GM19463 (cell line): Measurements from ENCODE around the gene RAMP1.

Experiments used
- ATAC-seq: cut with Tn5 transposase; IDR thresholded peaks from one replicate; pipeline ENCODE4 v1.9.1; 2021; ENCODE audit warnings: mild to moderate bottlenecking, moderate library complexity; ENCODE audit not compliant: unreplicated experiment

The RAMP1 gene

DNA sequence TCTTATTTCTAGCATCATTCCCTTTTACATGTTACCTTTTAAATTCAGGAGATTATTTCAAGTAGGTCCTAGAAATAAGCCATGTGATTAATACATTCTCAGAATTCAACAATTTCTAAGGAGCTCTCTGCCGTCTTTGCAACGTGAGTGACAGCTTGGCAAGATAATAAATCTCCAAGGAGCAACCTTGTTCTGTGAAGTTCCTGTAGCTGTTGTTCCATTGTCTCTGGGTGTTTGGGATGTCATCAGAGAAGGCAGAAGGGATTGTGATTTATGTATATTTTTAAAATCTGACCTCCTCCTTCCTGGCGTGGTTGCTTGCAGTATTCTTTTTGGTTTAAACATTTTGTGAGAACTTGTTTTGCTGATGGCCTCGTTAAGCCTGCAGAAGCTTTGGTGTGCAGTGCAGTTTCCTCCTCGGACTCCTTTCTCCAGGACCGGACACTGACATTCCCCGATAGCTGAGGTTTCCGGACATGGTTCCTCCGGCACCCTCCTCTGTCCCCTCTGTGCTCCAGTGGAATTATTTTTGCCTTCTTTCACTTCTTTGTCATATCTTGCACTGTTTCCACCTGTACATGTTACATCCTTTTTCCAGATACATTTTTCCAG, 33.7 kb downstream of the RAMP1 start:
- ATAC-seq, result no peak

DNA sequence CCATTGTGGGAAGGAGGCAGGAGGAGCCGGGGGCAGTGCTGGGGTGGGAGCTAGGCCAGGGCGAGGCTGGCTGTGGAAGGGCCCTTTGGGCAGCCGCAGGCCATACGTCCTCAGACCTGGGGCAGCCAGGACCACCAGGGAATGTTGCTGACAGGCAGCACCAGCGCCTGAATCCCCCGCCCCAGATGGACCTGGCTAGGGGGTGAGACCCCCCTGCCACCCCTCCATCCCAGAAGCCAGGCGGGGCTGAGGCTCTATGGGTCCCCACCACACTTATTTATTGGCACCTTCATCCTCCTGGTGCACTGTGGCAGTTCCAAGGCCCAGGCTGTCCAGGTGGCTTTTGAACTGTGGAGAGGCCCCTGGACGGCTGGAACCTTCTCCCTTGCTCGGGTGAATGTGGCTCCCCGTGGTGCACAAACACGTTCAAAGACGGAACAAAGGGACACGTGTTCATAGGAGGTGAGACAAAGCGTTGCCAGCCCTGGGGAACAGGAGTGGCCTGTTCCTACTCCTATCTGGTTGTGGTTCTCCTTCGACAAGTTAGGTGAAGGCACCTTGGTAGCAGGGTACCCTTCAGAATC, 35.1 kb downstream of the RAMP1 start:
- ATAC-seq, result no peak

DNA sequence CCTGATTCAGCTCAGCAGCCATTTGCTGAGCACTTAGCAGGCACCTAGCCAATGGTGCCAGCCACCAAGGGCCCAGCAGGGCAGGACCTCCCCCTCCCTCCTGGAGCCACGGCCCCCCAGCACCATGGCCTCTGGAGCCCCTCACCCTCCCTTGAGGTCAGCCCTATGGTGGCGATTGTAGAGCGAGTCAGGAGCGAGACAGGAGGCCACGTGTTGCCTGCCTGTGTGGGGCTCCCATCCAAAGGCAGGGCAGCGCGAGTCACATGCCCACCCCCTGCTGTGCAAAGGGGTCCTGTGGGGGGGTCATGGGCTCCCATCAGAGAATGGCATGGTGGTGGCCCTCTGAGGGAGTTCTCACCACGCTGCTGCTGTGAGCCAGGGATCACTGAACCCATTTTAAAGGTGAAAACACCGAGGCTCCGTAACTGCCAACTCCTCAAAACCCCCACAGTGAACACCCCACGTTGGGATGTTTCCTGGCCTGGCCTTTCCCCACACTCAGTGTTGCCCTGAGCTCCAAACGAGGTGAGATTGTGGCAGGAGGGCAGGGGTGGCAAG, 35.6 kb downstream of the RAMP1 start:
- ATAC-seq, result no peak

DNA sequence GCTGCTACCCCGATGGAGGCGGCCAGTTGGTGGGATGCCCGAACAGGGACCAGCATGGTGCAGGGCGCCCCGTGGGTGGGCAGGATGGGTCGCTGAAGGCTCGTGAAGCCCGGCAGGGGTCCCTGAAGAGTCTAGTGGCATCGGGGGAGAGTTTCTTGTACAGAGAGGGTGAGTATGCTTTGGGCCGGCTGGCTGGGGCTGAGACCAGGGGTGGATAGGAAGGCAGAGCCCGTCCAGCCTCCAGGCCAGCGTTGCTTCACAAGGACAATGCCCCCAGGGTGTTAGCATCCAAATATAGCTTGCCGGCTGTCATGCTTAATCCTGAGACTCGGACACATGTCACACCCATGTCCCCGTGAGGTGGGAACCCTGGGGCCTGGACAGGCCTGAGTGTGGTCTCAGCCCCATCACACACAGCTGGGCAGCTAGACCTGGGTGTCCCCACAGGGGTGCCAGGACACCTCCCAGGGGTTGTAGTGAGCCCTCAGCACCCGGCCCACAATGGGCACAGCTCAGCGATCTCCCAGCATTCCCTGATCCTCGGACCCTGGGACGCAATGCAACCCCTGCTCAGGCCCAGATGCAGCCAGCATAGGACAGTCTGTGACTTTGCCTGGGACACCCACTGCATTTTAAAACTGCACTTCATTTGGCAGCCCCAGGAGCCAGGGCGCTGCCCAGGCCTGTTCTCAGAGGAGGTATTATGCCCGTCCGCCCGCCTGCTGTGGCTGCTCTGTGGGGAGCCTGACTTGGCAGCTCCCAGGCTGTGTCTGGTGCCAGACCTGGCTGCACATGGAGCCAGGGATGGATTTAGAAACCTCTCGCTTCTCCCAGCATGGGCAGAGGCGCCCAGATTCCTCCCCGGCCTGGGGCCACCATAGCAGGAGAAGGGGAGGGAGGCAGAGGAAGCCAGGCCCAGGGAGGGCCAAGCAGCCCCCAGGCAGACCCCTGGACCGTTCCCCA, 36.4 kb downstream of the RAMP1 start:
- ATAC-seq, result no peak

DNA sequence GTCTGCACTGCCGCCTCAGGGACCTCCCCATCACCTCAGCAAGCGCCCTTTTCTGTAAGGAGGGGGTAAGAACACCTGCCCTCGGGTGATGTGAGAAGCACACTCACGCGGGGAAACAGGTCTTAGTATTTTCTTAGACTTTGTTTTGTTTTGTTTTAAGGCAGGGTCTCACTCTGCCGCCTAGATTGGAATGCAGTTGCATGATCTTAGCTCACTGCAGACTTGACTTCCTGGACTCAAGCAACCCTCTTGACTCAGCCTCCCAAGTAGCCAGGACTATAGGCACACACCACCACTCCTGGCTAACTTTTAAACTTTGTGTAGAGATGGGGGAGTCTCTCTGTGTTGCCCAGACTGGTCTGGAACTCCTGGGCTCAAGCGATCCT, 37.1 kb downstream of the RAMP1 start:
- no peak for ATAC-seq

DNA sequence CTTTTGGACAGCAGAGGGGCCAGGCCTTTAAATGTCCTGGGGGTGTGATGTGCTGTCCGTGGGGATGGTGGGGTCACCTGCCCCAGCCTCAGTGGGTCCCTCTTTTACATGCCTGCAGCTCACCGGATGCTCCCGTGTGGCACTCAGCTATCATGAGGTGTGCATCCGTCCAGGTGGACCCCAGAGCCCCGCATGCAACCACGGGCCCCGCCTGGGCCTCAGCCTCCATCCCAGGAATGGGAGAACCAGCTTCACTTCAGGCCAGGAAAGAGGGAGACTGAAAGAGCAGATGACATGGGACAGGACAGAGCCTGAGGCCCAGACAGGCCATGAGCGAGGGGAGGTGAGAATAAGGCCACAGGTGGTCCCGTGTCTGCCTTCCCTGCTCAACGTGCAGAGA, 37.5 kb downstream of the RAMP1 start:
- ATAC-seq, result no peak

DNA sequence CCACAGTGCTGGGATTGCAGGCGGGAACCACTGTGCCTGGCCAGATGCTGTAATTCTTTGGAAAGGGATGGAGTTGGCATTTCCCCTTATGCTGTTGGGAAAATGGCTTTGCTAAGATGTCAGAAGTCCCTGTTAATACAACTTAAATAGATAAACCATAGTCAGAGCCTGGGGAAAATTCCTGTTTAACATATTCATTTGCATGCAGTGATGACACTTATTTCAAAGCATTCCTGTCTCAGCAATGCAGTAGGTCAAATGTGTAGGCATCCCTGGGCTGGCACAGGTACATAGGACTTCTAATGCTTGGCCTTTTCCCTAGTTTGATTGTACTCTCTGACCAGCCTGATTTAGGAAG, 38.6 kb downstream of the RAMP1 start:
- no peak for ATAC-seq

DNA sequence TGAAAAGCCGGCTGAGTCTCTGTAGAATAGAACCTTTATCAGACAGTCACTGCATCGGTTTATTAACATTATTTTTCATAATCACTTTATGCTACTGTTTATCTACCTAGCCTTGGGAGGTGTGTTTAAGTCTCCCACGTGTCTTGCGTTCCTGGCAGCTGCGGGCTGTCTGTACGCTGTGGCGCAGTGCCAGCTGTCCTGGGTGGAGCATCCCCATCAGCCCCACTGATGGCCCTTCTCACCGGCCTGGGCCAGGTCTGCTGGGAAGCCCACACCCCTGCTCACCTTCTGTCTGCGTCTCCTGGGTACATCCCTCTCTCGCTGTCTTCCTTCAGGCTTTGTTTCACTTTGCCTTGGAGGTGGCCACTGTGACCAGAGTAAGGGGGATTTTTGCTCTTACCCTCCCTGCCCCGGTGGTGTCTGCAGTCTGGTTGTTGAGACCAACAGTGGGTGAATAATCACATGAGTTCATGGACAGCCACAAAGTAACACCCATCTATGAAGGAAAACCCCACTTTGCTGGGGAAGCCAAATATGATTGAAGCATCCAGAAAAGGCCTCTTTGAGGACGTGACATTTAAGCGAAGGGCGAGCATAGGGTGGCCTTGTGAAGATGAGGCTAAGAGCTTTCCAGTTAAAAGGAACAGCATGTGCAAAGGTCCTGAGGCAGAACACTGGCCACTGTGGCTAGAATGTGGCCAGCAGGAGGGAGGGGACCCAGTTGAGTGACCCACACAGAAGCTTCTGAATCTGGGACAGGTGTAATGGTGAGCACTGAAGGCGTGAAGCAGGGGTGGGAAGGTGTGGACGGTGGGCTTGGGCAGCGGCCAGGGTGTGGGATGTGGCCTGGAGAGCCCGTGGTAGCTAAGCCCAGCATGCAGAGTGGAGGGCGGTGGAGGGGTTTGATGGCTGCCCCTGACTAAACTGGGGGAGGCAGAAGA, 41.7 kb downstream of the RAMP1 start:
- no peak for ATAC-seq

DNA sequence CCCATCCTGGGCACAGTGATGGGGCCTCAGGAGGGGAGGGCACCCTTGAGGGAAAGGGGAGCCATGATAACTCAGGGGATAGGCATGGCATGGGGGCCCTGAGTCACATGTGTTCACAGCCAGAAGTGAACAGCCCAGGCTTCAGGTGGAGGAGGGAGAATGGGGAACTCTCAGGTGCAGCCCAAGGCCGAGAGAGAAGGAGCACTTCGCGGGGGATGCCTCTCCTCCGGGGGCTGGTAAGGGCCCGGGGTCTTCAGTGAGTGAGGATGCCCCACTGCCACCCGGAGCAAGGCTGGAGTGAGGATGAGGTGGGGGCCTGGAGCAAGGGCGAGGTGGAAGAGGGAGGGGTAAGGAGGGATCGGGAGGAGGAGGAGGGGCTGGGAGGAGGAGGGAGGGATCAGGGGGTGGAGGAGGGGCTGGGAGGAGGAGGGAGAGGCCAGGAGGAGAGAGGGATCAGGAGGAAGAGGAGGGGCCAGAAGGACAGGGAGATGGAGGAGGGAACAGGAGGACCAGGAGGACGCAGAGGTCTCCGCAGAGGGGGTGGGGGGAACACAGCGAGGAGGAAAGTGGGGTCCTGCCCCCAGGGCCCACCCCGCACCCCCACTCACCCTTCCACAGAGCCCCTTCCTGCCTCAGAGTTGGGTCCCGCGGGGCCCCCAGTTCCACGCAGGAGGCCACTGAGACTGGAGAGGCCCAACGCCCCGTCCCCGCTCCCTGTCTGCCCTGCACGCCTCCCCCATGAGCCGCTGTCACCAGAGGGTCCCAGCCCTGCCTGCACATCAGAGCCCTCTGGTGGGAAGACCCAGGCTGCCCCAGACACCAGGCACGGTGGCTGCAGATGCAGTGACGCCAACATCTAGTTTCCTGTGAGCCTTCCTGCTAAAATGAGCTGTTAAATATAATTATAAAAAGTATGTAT, 42.8 kb downstream of the RAMP1 start:
- no peak for ATAC-seq

DNA sequence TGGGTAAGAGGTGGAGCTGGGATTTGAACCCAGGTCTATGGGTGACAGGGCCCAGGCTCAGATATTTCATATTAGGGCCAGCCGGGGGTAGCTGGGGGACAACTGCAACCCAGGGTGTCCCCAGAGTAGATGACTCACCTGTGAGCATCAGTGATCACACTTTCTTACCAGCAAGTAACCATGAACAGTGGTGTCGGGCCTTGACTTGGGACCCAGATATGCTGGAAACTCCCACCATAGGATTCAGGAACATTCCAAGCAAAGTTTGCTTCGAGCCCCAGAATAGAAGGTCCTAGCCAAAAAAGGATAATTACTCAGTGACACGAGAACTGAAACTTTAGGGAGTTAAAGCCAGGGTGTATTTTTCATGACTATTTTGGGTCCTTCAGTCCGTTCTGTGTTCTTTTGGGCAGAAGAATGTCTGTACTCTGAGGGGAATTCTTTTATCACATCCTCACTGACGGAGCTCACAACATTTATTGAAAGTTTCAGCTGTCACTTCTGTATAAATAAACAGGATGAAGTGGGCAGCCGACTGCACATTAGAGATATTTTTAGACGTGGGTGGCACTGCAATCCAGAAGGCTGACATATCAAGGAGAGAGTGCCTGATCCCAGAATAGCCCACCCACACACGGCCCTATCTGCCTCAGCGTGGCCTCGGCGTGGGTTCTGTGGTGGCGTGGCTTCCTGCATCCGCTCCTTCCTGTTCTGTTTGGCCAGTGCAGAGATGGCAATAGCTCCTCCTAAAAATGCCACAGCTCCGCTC, 45.6 kb downstream of the RAMP1 start:
- no peak for ATAC-seq

DNA sequence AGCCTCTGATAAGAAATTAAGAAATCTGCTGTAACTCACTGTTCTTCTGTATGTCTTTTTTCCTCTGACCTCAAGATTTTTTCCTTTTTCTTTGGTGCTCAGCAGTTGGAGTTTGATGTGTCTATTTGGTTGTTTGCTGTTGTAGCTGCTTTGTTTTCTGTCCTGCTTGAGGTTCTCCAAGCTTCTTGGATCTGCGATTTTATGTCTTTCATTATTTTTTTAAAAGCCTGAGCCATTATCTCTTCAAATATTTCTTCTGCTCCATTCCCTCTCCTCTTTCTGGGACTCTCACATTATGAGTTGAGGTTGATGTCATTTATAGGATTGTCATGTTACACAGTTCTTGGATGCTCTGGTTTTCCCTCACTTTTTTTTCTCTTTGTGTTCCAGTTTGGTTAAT, 47.7 kb downstream of the RAMP1 start:
- no peak for ATAC-seq

DNA sequence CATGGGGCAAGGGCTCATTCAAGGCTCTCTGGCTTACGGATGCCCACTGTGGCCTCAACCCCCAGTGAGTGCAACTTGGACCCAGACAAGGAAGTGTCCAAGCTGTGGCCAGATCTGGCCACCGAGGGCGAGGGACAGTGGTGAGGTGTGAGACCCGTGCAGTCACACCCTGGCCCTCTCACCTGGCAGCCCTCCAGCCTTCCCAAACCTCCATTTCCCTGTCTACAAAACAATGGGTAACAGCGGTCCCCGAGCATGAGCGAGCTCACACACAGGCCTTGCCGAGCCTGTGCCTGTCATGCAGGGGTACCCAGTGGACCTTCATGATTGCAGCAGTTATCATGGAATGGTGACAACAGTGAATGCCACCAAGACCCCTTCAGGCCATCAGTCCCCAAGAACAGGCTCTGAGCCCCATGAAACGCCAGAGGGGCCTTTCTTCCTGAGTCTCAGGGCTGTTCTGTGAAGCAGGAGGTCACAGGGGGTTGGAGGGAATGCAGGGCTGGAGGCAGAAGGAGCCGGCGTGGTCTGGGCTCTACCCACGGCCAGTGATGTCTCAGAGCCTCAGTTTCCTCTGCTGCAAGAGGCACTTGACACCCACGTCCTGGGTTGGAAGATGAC, 49.8 kb downstream of the RAMP1 start:
- ATAC-seq, result no peak

DNA sequence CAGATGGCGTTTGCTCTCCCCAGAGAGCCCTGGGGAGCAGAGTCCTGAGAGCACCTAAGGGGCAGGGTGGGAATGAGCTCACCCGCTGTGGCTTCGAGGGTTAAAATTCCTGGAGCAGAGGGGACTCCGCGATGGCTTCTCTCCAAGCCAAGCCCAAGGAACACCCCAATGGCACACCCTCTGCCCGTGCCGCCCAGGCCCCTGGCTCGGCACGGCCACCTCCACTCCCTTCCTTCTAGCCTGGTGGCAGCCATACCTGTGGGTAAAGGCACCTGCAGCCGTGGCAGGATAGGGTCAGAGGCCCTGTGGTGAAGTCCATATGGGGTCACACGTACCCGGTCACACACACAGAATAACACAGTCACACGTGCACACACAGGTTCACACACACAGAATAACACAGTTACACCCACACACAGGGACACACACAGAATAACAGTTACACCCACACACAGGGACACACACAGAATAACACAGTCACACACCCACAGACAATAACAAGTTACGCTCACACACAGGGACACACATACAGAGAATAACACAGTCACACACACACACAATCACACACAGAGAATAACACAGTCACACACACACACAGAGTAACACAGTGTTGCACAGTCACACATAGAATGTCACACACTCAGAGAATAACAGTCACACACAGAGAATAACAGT, 50.5 kb downstream of the RAMP1 start:
- ATAC-seq, result no peak

DNA sequence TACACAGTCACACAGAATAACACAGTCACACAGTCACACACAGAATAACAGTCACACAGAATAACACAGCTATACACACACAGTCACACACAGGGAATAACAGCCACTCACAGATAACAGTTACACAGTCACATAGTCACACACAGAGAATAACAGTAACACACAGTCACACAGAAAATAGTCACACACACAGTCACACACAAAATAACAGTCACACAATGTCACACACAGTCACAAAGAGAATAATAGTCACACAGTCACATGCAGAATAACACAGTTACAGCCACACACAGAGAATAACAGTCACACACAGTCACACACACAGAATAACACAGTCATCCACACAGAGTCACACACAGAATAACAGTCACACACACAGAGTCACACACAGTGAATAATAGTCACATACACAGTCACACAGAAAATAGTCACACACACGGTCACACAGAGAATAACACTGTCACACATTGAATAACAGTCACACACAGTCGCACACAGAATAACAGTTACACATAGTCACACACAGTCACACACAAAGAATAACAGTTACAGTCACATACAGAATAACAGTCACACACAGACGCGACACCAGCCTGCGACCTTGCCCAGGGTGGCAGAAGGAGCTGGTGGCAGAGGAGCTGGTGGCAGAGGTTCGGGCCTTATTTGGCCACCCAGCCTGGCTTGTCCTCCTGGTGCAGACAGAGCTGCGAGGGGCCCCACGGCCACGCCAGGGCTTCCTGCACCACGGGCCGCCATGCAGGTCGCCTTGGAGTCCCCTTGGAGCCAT, 51.3 kb downstream of the RAMP1 start:
- ATAC-seq, result no peak

DNA sequence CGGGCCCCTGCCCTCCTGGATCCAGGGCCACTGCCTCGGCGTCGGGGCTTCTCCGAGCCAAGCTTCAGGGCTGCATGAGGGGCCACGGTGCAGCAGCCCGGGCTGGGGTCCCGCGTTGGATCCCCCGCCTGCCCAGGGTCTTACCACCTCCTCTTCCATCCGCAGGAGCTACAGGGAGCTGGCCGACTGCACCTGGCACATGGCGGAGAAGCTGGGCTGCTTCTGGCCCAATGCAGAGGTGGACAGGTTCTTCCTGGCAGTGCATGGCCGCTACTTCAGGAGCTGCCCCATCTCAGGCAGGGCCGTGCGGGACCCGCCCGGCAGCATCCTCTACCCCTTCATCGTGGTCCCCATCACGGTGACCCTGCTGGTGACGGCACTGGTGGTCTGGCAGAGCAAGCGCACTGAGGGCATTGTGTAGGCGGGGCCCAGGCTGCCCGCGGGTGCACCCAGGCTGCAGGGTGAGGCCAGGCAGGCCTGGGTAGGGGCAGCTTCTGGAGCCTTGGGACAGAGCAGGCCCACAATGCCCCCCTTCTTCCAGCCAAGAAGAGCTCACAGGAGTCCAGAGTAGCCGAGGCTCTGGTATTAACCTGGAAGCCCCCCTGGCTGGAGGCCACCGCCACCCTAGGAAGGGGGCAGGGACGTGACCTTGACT, 52.1 kb downstream of the RAMP1 start:
- no peak for ATAC-seq

DNA sequence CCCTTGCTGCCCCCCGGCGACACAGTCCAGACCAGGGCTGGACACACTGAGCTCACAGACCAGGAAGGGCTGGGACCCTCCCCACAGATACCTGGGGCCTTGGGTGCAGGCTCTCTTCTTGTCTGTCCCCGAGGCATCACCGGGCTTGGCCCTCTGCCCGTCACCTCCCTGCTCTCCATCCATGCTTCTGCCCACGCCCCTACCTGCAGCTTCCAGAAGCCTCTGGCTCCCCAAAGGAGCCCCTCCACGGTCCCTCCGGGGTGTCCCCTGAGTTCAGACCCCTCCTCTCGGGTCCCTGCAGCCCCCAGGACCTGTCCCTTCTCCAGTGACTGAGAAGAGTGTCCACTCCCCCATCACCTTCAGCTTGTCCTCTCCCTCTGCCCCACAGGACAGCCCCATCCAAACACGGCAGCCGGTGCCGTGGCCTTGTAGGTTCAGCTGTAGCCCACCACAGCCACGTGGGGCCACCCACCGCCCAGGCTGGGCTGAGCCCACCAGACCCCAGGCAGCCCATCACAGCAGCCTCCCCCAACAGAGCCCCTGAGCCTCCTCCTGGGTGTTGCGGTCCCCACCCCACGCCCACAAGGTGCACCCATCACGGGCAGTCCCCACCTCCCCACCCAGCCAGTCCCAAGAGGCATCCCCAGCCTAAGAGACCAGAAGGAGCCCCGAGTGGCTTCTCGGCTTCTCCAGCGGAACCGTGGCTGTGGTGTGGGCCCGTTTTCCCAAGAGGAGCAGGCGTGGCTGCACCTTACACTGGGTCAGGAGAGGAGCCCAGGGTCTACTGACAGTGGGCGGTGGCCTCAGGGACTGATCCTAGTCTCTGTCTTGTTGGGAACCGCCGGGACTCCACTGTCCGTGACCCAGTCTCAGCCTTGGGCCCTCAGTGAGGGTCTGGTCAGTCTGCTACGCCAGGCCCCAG, 53.1 kb downstream of the RAMP1 start:
- ATAC-seq, result no peak
